ENCODE results near the gene L3MBTL4. TPM values are rescaled to one million over a fixed set of nuclear protein-coding genes. Genes with fewer than 3 reads are reported as not detected.

The L3MBTL4 gene
- total and polyA plus RNA-seq, 12 donors: 3.9 to 22.6 (median 8.7) TPM

DNA sequence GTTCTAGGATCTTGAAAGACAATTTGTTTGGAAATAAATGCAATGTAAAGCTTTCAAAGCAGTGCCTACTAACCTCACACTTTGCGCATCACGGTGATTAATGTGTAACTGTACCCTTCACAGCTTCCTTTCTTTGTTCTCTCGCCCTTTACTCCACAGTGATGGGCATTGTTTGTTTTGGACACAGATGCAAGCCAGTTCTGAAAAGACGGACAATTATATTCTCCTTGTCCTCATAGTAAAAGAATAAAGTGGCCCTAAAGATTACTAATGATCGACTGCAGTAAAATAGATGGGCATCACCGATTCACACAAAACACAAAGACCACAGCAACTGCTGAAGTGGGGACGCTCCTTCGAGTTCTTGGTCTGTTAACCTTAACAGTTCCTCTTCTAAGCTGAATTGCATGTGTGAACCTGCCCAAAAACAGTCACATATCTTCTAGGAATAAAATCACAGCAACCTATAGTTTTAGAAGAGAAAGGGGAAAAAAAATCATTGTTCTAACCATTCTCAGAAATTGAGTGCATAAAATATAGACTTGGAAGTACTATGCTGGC, 7.7 kb downstream of the L3MBTL4 start:
- no peaks in the 10 kb centered on the region for H3K36me3 ChIP-seq (replicated peaks in 1 of 2)
- 73 to 87% (median 78%) methylated on average over 8 of the region's 8 CpGs for WGBS, 4 donors
- H3K4me1 ChIP-seq (replicated peaks in 1 of 2): peaks cover 3 to 23% of the 10 kb centered on the region in 2 donors
- DNase-seq: no peak
- peak overlapping the region in 3 of 5 donors; percentile 56 to 75 (median 72) for H3K27ac ChIP-seq
- intact Hi-C loops (cut with DNase I): no loop called here
- H3K4me3 ChIP-seq: no peak overlapping the region
- no peaks in the 10 kb centered on the region for H3K9me3 ChIP-seq (replicated peaks in 1 of 3)
- H3K27me3 ChIP-seq: no peaks in the 10 kb centered on the region
- no peak for TF ChIP-seq POLR2A (IDR thresholded peaks at IDR 0.05)
- TF ChIP-seq, protein P1, sequence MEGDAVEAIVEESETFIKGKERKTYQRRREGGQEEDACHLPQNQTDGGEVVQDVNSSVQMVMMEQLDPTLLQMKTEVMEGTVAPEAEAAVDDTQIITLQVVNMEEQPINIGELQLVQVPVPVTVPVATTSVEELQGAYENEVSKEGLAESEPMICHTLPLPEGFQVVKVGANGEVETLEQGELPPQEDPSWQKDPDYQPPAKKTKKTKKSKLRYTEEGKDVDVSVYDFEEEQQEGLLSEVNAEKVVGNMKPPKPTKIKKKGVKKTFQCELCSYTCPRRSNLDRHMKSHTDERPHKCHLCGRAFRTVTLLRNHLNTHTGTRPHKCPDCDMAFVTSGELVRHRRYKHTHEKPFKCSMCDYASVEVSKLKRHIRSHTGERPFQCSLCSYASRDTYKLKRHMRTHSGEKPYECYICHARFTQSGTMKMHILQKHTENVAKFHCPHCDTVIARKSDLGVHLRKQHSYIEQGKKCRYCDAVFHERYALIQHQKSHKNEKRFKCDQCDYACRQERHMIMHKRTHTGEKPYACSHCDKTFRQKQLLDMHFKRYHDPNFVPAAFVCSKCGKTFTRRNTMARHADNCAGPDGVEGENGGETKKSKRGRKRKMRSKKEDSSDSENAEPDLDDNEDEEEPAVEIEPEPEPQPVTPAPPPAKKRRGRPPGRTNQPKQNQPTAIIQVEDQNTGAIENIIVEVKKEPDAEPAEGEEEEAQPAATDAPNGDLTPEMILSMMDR (IDR thresholded peaks at IDR 0.05): no peak

DNA sequence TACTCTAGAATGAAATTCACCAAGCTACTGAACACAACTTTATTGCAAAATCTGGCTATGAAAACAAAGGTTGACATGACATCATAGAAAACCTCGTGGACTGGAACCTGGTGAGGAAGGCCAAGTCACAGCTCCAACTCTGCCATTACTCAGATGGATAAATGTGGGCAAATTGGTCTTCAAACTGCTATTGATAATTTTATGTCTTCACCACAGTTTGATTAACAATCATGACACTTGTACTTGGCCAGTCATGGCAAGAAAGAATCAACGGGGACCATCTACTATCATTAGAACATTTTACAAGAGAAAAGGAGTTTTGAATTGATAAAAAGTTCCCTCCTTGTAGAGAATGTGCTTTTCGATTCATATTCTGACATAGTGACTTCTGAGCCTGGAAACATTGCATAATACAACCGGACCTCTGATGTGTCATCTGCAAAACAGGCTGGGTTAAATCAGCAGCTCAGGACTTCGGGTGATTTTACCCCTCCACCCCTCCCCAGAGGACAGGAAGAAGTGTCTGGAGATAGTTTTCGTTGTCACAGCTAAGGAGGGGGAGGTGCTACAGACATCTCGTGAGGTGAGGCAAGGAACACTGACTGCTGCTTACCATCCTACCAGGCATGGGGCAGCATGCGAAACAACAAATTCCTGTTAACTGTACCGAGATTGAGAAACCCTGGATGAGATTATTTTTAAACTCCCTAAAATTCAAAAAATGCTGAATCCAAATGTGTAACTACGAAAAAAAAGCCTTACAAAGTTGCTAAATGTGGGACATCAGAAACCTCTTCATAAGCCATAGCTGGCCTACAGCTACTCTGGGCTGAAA, 8.4 kb downstream of the L3MBTL4 start:
- peak overlapping the region in 3 of 5 donors; percentile 56 to 75 (median 72) for H3K27ac ChIP-seq
- H3K36me3 ChIP-seq (replicated peaks in 1 of 2): no peaks in the 10 kb centered on the region
- no peaks in the 10 kb centered on the region for H3K27me3 ChIP-seq
- peaks cover 3 to 23% of the 10 kb centered on the region in 2 donors for H3K4me1 ChIP-seq (replicated peaks in 1 of 2)
- no peak overlapping the region for H3K4me3 ChIP-seq
- WGBS, 4 donors: 22 to 39% (median 31%) methylated on average over 10 of the region's 10 CpGs
- no peaks in the 10 kb centered on the region for H3K9me3 ChIP-seq (replicated peaks in 1 of 3)
- no peak for TF ChIP-seq POLR2A (IDR thresholded peaks at IDR 0.05)
- TF ChIP-seq, protein P1 (IDR thresholded peaks at IDR 0.05): no peak
- intact Hi-C loops (cut with DNase I): no loop called here
- DNase-seq: peak in 6 of 7 donors; percentile 55 to 80 (median 75)

DNA sequence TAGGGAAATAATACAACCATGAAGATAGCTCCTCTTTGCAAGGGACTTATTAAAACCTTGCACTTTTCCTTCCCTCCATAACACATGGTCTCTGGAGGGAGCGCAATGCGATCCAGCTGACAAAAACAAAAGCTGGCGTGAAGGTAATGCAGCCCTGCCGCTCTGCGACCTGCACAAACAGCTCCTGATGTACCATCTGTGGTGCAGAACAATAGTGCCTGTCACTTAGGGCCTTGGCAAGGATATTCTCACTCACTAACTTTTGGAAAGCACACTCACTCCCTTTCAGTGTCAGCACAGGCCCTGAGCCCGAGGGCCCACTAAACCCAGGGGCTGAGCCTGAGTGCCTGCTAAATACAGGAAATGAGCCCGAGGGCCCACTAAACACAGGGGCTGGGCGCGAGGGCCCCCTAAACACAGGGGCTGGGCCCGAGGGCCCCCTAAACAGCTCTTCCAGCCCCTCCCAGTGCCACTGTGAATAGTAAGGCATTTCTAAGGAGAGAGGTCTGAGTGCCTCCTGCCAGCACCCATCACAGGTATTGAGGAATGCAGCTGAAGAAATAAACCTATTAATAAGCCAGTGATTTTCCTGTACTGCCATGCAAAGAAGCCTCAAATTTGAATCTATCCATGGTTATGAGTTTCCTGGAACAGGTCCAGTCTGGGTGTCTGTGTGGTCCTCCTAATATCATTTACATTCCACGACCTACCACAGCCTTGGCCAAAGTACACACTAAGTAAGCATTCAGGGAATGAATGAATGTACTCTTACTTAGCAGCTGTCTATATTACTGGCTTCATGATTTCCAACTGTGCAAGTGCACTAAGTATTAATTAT, 9.3 kb downstream of the L3MBTL4 start:
- Histone ChIP-seq H3K9me3 (replicated peaks in 1 of 3) (no peaks in the 10 kb centered on the region), H3K4me1 (replicated peaks in 1 of 2) (peaks cover 3 to 23% of the 10 kb centered on the region in 2 donors), H3K27me3 (no peaks in the 10 kb centered on the region), H3K4me3 (no peak overlapping the region), H3K36me3 (replicated peaks in 1 of 2) (no peaks in the 10 kb centered on the region), H3K27ac (peak overlapping the region in 3 of 5 donors; percentile 56 to 75 (median 72))
- 83 to 86% (median 85%) methylated on average over 7 to 11 of the region's 11 CpGs for WGBS, 4 donors
- no peak for DNase-seq
- intact Hi-C loops (cut with DNase I): no loop called here
- TF ChIP-seq POLR2A (IDR thresholded peaks at IDR 0.05): no peak
- TF ChIP-seq, protein P1 (IDR thresholded peaks at IDR 0.05): no peak

DNA sequence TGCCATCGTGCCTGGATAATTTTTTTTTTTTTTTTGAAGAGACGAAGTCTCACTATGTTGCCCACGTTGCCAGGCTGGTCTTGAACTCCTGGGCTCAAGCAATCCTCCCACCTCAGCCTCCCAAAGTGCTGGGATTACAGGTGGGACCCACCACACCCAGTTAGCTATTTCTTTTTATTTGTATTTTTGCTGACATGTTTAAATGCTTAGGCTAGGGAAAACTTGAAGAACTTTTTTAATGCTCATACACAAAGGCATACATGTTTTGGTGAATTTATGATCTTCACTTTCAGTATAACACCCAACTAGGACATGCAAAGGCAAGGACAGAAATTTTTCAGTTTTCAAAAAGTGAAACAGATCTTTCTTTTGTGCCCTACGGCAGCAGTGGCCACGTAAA, 9.9 kb downstream of the L3MBTL4 start:
- Histone ChIP-seq H3K9me3 (replicated peaks in 1 of 3) (no peaks in the 10 kb centered on the region), H3K4me3 (no peak overlapping the region), H3K27ac (no peak overlapping the region), H3K4me1 (replicated peaks in 1 of 2) (peaks cover 3 to 27% of the 10 kb centered on the region in 2 donors), H3K27me3 (no peaks in the 10 kb centered on the region), H3K36me3 (replicated peaks in 1 of 2) (no peaks in the 10 kb centered on the region)
- intact Hi-C loops (cut with DNase I): no loop called here
- WGBS, 4 donors: 82 to 92% (median 88%) methylated on average over 5 of the region's 5 CpGs
- TF ChIP-seq POLR2A (IDR thresholded peaks at IDR 0.05): no peak
- no peak for DNase-seq

All from adrenal gland (tissue), 12 donors.